HepG2 (cell line): ENCODE measurements around the gene HOXC11. TPM values are rescaled to one million over a fixed set of nuclear protein-coding genes. Genes with fewer than 3 reads are reported as not detected.

Source experiments
- AGO2 ChIP-seq: fragments of 200-400 bp; formaldehyde crosslinking; optimal IDR thresholded peaks from 2 replicates; pipeline ENCODE3; 2017; ENCODE audit warnings: mild to moderate bottlenecking, low read depth, low read length, moderate library complexity
- ARID2 ChIP-seq: sonication (generic); formaldehyde crosslinking; IDR thresholded peaks from 2 replicates; pipeline ENCODE4 v1.8.1; 2022; ENCODE audit warnings: mild to moderate bottlenecking, missing genetic modification reagents, borderline replicate concordance
- HNRNPK ChIP-seq: fragments of 200-400 bp; formaldehyde crosslinking; IDR thresholded peaks from 2 replicates; pipeline ENCODE4 v1.6.1; 2018; ENCODE audit warnings: low read length, low read depth, moderate library complexity, mild to moderate bottlenecking; ENCODE audit not compliant: poor library complexity, severe bottlenecking
- JUND ChIP-seq: sonication (generic); formaldehyde crosslinking; IDR thresholded peaks from 2 replicates; pipeline ENCODE4 v1.8.0; 2022; ENCODE audit warnings: mild to moderate bottlenecking, missing genetic modification reagents
- KDM4B ChIP-seq: sonication (generic); formaldehyde crosslinking; IDR thresholded peaks from 2 replicates; pipeline ENCODE4 v1.4.0; 2020; ENCODE audit warnings: missing genetic modification reagents
- MIXL1 ChIP-seq: IDR thresholded peaks from 2 replicates; pipeline ENCODE4 v1.6.1; 2016
- NCOA1 ChIP-seq: sonication (generic); formaldehyde crosslinking; IDR thresholded peaks from 2 replicates; pipeline ENCODE4 v1.9.0; 2021; ENCODE audit warnings: missing genetic modification reagents
- NFAT5 ChIP-seq: sonication (generic); formaldehyde crosslinking; IDR thresholded peaks from 2 replicates; pipeline ENCODE4 v1.4.0; 2020; ENCODE audit warnings: missing genetic modification reagents
- SMAD3 ChIP-seq: sonication (generic); formaldehyde crosslinking; IDR thresholded peaks from 2 replicates; pipeline ENCODE4 v1.4.0; 2020; ENCODE audit warnings: missing genetic modification reagents
- TGIF2 ChIP-seq: IDR thresholded peaks from 2 replicates; pipeline ENCODE4 v1.6.1; 2016; ENCODE audit warnings: control low read depth, missing compliant biosample characterization
- ZNF451 ChIP-seq: sonication (generic); formaldehyde crosslinking; IDR thresholded peaks from 2 replicates; pipeline ENCODE4 v1.5.0; 2020; ENCODE audit warnings: mild to moderate bottlenecking, missing genetic modification reagents
- ZNF543 ChIP-seq: sonication (generic); formaldehyde crosslinking; IDR thresholded peaks from 2 replicates; pipeline ENCODE4 v1.4.0; 2020; ENCODE audit warnings: mild to moderate bottlenecking, missing genetic modification reagents
- ZNF75D ChIP-seq: sonication (generic); formaldehyde crosslinking; IDR thresholded peaks from 2 replicates; pipeline ENCODE4 v1.8.1; 2023; ENCODE audit warnings: missing genetic modification reagents, mild to moderate bottlenecking, borderline replicate concordance
- ZNF772 ChIP-seq: sonication (generic); formaldehyde crosslinking; IDR thresholded peaks from 2 replicates; pipeline ENCODE4 v1.5.0; 2020; ENCODE audit warnings: mild to moderate bottlenecking, missing genetic modification reagents
- polyA plus RNA-seq, 8 experiments: library from polyadenylated mRNA; depleted of rRNA in 3 of 8; stranded (reverse) in 7 of 8; unstranded in 1 of 8; fragments of >200 nt; fragmentation: Illumina TruSeq in 4 of 8; extraction: Trizol in 4 of 8; gene quantifications; 2 replicates each; pipeline versions ENCODE4 v1.2.1 to v1.2.3, GENCODE V29; 2011 to 2016; ENCODE audit warnings: low read depth in 4 of 8, missing spikeins in 1 of 8, mixed read lengths in 1 of 8; ENCODE audit not compliant: insufficient read depth in 1 of 8
- total RNA-seq, 5 experiments: library from RNA; depleted of rRNA; stranded (reverse); fragments of >200 nt; fragmentation: Illumina TruSeq; extraction: Trizol; gene quantifications; 2 replicates each; pipeline ENCODE4 v1.2.3, GENCODE V29; 2016; ENCODE audit warnings: low read depth in 1 of 5
- TF ChIP-seq, protein P1 (sequence below): sonication (generic); formaldehyde crosslinking; IDR thresholded peaks from 2 replicates; pipeline ENCODE4 v1.8.0; 2022; ENCODE audit warnings: low read depth, missing genetic modification reagents
- TF ChIP-seq, protein P2 (sequence below): sonication (generic); formaldehyde crosslinking; IDR thresholded peaks from 2 replicates; pipeline ENCODE4 v1.8.1; 2023; ENCODE audit warnings: mild to moderate bottlenecking, missing genetic modification reagents
- TF ChIP-seq, protein P3 (sequence below), 2 experiments: sonication (generic) in 1 of 2; formaldehyde crosslinking in 1 of 2; IDR thresholded peaks; 2 replicates each; pipeline versions ENCODE4 v1.6.1 to v1.9.0; 2014 to 2022; ENCODE audit warnings: antibody characterized with exemption in 1 of 2, borderline replicate concordance in 1 of 2, inconsistent platforms in 1 of 2, low read depth in 1 of 2, missing genetic modification reagents in 1 of 2

HOXC11 gene
- total and polyA plus RNA-seq, 2 of the 13 experiments (the other 11 are each of a cell fraction or from before 2014, with no cell fraction given) = not detected

- TF ChIP-seq ZNF543 (CRISPR knock-in tag) (no peak), SMAD3 (CRISPR knock-in tag) (no peak), HNRNPK (peak; percentile 91), JUND (no peak), ARID2 (CRISPR knock-in tag) (no peak), ZNF772 (0 out of 2 replicates have a peak, but pooled peaks have one; percentile 23), KDM4B (CRISPR knock-in tag) (no peak), ZNF75D (CRISPR knock-in tag) (no peak), ZNF451 (no peak), TGIF2 (CRISPR knock-in tag) (no peak), NCOA1 (CRISPR knock-in tag) (no peak), MIXL1 (no peak), NFAT5 (CRISPR knock-in tag) (no peak), AGO2 (no peak)
- TF ChIP-seq, protein P1, sequence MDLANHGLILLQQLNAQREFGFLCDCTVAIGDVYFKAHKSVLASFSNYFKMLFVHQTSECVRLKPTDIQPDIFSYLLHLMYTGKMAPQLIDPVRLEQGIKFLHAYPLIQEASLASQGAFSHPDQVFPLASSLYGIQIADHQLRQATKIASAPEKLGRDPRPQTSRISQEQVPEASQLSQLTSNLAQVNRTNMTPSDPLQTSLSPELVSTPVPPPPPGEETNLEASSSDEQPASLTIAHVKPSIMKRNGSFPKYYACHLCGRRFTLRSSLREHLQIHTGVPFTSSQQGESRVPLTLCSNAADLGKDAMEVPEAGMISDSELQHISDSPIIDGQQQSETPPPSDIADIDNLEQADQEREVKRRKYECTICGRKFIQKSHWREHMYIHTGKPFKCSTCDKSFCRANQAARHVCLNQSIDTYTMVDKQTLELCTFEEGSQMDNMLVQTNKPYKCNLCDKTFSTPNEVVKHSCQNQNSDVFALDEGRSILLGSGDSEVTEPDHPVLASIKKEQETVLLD = no peak
- TF ChIP-seq, protein P2, sequence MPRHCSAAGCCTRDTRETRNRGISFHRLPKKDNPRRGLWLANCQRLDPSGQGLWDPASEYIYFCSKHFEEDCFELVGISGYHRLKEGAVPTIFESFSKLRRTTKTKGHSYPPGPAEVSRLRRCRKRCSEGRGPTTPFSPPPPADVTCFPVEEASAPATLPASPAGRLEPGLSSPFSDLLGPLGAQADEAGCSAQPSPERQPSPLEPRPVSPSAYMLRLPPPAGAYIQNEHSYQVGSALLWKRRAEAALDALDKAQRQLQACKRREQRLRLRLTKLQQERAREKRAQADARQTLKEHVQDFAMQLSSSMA (CRISPR knock-in tag) = no peak
- TF ChIP-seq, protein P3, sequence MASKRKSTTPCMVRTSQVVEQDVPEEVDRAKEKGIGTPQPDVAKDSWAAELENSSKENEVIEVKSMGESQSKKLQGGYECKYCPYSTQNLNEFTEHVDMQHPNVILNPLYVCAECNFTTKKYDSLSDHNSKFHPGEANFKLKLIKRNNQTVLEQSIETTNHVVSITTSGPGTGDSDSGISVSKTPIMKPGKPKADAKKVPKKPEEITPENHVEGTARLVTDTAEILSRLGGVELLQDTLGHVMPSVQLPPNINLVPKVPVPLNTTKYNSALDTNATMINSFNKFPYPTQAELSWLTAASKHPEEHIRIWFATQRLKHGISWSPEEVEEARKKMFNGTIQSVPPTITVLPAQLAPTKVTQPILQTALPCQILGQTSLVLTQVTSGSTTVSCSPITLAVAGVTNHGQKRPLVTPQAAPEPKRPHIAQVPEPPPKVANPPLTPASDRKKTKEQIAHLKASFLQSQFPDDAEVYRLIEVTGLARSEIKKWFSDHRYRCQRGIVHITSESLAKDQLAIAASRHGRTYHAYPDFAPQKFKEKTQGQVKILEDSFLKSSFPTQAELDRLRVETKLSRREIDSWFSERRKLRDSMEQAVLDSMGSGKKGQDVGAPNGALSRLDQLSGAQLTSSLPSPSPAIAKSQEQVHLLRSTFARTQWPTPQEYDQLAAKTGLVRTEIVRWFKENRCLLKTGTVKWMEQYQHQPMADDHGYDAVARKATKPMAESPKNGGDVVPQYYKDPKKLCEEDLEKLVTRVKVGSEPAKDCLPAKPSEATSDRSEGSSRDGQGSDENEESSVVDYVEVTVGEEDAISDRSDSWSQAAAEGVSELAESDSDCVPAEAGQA (IDR thresholded peaks at IDR 0.05; ENCODE audit: low read depth) = no peak
- TF ChIP-seq, protein P3 (CRISPR knock-in tag; IDR thresholded peaks at IDR 0.05; ENCODE audit: borderline replicate concordance) = no peak
These were observed 45.0 kb downstream of the HOXC11 start (continued) for GRCh38 chr12:54017878-54018467.
